NCI-H2107 treated with DMSO at 0.1 percent for 48 hours (cell line): ENCODE data around the gene SRGAP2C.
"Not testable (repeated sequence)": the region's sequence is repeated elsewhere in the genome, so short reads cannot be mapped to it uniquely, and the experiment has no call there.

Experiments used
- DNase-seq: peaks from one replicate; lab custom pipeline; 2025; ENCODE audit not compliant: unreplicated experiment; lab: John Stamatoyannopoulos, UW

Gene SRGAP2C

DNA sequence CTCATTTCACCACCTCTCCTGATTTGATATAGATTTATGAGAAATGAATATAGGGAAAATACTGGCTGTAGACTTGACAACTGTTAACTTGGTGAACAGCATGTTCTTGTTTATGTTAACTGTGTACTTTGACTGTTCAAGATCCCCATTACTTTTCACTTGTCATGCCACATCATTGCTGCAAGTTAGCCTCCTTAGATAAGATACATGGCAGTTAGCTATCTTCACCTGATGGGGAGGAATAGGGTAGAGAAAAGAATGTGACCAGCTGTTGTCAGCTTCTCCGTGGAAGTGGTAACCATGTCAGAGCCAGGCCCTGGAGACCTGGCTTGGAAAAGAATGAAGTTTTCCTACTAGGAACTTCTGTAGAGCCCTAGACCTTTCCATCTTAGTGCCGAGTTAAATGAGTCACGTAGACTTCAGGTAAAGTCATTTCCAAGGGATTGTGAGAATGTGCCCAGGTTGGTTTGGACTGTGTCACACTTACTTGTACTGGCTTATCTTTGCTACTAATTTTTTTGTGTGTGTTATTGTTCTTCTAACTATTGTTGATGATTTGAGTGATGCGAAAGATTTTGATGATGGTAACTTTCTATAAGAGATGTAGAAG lies 41.6 kb downstream of the SRGAP2C start:
- DNase-seq, result not testable (repeated sequence)

GRCh38 chr1:121226925-121227324 lies 42.1 kb downstream of the SRGAP2C start:
- not testable (repeated sequence) for DNase-seq

DNA sequence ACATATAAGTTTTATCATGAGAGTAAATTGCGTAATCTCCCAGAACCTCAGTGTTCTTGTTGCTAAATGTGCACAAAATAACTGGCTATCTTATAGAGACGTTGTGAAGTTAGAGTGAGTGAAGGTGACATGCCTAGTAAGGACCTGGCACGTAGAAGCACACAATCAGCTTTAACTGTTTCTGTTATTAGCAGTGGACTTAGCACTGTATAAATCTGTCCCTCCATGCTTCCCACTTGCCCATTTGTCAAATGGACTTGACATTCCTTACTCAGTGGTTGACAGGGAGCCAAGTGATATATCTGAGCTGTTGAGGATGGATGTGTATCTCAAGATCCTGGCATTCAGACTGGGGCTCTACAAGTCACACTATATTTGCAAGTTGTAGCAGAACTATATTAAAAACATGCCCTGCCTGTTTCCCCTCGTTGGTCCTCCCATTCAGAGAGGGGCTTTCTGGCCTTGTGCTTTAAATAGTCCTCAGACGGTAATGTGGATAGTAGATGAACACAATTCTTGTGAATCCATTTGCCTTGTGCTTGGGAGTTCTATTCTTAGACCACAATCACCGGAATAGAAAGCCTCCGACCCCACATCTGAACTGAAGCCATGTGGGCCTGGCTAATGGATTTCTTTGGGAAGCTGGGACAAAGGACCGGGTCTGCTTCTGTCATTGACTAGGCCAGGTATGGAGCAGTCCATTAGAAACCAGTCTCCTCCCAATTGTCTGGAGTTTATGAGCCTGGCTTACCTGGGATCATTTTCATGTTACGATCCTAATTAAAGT lies 43.0 kb downstream of the SRGAP2C start:
- not testable (repeated sequence) for DNase-seq

GRCh38 chr1:121230636-121231035 lies 45.9 kb downstream of the SRGAP2C start:
- not testable (repeated sequence) for DNase-seq

DNA sequence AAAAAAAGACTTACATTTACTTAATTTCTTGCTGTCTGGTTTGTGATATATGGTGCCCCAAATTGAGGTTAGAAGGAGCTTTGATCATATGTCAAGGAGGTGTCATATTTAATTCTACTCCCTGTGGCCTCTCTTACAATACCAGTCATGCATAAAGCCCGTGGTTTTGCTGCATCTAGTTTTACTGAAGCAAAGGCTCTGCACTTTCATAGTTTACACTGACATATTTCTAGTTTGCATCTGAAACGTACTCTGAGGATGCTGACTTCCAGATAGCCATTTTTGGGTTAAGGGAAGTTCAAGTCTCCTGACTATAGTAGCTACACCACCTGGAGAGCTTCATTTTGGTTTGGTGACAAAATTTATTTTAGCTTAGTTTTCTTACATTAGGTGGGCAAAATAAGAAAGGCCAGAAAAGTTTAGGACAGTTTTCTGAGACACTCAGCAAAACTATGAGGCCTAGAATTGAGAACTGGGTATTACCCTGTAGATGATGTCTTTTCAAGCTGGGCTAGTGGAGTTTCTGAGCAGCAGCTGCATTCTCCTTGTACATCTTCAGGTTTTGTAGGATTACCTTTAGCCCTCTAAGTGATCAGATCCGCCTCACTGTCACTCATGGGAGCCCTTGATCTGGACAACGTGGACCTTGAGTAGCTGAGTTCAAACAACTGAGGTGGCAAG lies 47.8 kb downstream of the SRGAP2C start:
- not testable (repeated sequence) for DNase-seq

- not testable (repeated sequence) for DNase-seq
These were observed 49.5 kb downstream of the SRGAP2C start for GRCh38 chr1:121234090-121234759.

GRCh38 chr1:121238384-121238783 lies 53.6 kb downstream of the SRGAP2C start:
- DNase-seq, result not testable (repeated sequence)

DNA sequence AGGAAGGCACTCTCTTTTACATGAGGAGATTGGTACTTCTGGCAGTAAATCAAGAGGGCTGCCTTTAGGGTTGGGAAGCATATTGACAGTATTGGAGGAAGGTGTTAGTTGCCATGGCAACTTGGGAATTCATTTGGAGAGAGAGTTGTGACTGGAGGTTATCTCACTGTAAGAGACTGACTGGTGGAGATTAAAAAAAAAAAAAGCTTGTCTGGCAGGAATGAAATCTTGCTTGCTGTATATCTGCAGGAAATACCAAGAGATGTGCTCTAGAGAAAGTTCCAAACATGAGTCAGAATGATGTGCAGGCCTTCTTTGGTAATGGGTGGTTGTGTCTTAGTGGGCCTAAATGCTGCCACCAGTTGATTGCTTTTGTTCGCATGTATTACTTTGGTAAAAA lies 59.1 kb downstream of the SRGAP2C start:
- not testable (repeated sequence) for DNase-seq

DNA sequence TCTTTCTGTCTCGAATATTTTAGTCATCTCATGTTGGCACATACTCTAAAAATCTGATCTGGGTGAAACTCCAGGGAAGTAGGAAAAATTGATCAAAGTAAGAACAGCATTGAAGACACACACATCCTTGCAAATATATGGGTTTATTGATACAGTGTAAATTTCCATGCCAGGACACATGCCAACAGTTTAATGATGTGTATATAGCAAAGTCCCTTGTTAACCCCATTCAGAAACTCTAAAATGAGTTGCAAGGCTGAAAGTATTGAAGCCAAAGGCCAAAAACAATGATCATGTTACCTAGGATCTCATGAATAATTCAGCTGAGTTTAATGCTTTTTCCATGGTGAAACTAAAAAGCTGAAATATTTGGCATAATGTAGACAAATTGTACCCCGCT lies 61.6 kb downstream of the SRGAP2C start:
- DNase-seq, result not testable (repeated sequence)

DNA sequence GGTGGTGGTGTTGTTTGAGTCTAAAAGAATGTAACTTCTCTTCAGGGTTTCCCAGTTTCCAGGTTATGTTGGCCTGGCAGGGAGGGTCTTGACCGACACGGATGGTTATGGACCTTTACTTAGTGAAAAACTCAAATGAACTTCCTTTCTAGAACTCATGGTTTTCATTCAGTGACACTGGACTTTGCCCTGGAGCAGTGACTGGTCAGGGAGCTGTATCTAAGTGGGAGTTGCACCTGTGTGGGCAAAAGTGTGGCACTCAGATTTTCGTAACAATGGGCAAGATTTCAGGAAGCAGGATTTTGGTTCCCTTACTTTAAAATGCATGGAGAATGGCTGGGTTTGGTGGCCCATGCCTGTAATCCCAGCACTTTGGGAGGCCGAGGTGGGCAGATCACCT lies 67.9 kb downstream of the SRGAP2C start:
- DNase-seq, result not testable (repeated sequence)

GRCh38 chr1:121254618-121255017 lies 69.8 kb downstream of the SRGAP2C start:
- not testable (repeated sequence) for DNase-seq

- DNase-seq, result not testable (repeated sequence)
These were observed 72.9 kb downstream of the SRGAP2C start for GRCh38 chr1:121257632-121258031.

- DNase-seq, result not testable (repeated sequence)
These were observed 73.4 kb downstream of the SRGAP2C start for GRCh38 chr1:121258134-121258533.

GRCh38 chr1:121260205-121260604 lies 75.4 kb downstream of the SRGAP2C start:
- not testable (repeated sequence) for DNase-seq

DNA sequence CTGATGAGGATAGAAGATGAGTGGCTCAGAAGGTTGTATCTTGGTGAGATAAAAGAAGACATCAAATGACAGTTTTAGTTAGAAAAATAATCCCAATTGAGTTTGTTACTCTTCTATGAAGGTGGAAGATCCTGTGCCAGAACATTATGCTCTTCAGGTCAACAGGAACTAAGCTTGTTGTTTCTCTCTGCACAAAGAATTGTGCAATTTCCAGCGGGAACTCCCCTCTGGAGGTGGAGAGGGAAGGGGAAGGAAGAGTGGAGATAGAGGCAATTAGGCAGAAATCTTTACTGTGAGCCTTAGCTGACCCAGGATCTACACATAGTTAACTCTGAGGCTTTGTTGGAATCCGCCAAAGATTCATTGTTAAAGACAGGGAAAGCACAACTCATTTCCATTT lies 77.4 kb downstream of the SRGAP2C start:
- not testable (repeated sequence) for DNase-seq

- not testable (repeated sequence) for DNase-seq
These were observed 79.0 kb downstream of the SRGAP2C start for GRCh38 chr1:121263789-121264244.

- not testable (repeated sequence) for DNase-seq
These were observed 82.3 kb downstream of the SRGAP2C start for GRCh38 chr1:121267072-121267471.

DNA sequence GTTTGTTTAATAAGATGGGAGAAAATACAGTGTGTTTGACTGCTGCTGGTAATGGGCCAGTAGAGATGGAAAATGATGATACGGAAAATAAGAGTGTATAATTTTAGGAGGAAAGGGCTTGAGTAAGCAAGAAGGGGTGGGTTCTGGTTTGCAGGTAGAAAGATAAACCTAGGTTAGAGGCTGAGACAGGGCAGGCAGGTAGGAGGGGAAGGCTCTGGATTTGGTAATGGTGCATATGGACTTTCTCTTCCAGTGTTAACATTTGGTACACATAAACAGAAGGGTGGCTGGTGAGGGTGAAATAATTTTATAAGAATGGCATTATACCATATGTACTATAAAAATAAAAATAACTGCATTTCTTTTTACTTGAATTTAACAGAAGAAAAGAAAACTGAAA lies 84.5 kb downstream of the SRGAP2C start:
- not testable (repeated sequence) for DNase-seq

DNA sequence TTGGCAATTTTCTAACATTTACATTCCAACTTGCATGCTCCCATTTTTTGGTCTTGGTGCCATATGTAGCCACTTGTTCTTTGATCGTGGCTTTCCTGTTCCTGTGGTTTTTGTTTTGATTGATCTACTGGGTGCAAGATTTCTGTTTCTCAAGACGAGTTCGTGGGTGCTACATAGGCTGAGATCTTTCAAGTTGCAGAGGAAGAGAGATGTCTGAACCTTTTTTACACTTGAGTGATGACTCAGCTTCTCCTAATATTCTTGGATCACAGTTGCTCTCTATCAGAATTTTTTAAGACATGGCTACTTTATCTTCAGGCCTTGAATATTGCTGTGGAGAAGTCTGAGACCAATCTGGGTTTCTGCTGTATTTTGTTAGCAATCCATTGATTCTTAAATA lies 85.2 kb downstream of the SRGAP2C start:
- DNase-seq, result not testable (repeated sequence)

DNA sequence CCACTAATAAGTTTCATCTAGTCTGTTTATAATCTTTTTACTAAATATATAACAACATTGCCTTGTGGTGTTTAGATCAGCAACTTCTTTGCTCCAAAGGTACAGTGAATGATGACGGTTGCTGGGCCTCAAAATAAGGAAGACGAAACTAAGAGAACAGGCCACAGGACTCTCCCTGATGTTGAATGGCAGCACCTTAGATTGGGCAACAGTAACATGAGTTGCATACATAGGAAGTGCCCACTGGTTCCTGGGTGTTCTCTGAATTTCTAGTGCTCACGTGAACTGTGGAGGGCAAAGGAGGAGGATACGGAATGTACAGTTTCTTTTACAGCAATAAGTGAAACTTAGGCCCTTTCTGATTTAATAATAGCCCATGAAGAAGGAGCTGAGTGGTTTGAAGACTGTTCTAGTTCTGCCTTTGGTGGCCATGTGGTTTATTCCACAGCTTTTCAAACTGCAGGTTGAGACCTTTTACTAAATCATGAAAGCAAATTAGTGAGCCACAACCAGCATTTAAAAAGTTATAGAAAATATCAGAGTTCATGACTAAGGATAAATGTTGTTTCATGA lies 86.5 kb downstream of the SRGAP2C start:
- DNase-seq, result not testable (repeated sequence)

- DNase-seq, result not testable (repeated sequence)
These were observed 90.7 kb downstream of the SRGAP2C start for GRCh38 chr1:121275435-121275834.
